Measurements from ENCODE around the gene FLT4. TPM values are rescaled to one million over a fixed set of nuclear protein-coding genes. Genes with fewer than 3 reads are reported as not detected.

Gene FLT4
- total and polyA plus RNA-seq, 2 of the 13 experiments (the other 11 are each of a cell fraction or from before 2014, with no cell fraction given) = not detected

DNA sequence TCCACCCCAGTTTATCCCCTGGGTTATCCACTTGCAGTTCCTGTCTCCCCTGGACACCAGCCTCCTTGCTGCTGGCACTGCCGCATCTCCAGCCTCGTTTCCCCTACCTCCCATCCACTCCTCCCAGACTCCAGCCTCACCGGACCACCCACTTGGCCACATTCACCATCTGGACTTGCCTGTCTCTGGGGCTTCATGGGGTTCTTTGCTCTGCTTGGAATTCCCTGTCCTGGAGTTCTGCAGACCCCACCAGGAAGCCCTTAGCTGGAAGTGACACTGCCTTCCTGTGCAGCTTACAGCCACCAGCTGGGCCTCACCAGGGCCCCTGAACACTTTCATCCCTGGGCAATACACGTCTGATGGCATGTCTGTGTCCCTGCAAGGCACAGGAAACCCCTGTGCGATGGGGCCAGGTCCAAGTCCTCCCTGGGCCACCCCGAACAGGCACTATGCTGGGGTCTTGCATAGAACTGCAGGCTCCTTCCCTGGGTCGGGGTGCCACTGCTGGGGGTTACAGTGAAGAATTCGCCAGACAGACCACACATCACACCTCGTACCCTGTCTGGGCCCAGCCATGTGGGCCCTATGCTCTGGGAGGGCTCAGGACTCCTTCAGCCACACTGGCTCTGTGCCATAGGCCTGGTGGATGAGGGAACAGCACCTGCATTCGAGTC, 3.0 kb downstream of the FLT4 start:
- peaks cover 14 to 81% of the 10 kb centered on the region in 2 experiments for H3K27me3 ChIP-seq (ENCODE audit: control insufficient read depth in 1 of 2, insufficient read depth in 2 of 2, low read length in 2 of 2)
- H3K4me3 ChIP-seq (replicated peaks in 1 of 3; ENCODE audit: insufficient read depth in 1 of 3, low read depth in 2 of 3, low read length in 3 of 3) = no peak overlapping the region
- in situ Hi-C loops (cut with HindIII; ENCODE audit: extremely low pct_ligation_motif_present, low pct_unique_long_range_greater_than_20kb) = no loop called here
- DNase-seq (ENCODE audit: low spot score) = no peak
- BruUV-seq (replicated peaks) = no TSS peak
- POLR2A ChIA-PET = no interaction called here
- no peaks in the 10 kb centered on the region for H3K79me2 ChIP-seq (ENCODE audit: insufficient read depth, low read length)
- H3K36me3 ChIP-seq (replicated peaks in 1 of 2; ENCODE audit: control insufficient read depth in 1 of 2, insufficient read depth in 2 of 2, low read length in 2 of 2) = no peaks in the 10 kb centered on the region
- no peak for FAIRE-seq
- H3K9me3 ChIP-seq (ENCODE audit: low read length) = no peaks in the 10 kb centered on the region
- no peak overlapping the region for H3K27ac ChIP-seq (ENCODE audit: extremely low read length, insufficient read depth, low read length)
- H3K4me1 ChIP-seq (ENCODE audit: insufficient read depth, low read length) = no peaks in the 10 kb centered on the region
- TF ChIP-seq, protein P1, sequence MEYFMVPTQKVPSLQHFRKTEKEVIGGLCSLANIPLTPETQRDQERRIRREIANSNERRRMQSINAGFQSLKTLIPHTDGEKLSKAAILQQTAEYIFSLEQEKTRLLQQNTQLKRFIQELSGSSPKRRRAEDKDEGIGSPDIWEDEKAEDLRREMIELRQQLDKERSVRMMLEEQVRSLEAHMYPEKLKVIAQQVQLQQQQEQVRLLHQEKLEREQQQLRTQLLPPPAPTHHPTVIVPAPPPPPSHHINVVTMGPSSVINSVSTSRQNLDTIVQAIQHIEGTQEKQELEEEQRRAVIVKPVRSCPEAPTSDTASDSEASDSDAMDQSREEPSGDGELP (IDR thresholded peaks at IDR 0.05; ENCODE audit: borderline replicate concordance, low read depth) = no peak
- TF ChIP-seq, protein P2, sequence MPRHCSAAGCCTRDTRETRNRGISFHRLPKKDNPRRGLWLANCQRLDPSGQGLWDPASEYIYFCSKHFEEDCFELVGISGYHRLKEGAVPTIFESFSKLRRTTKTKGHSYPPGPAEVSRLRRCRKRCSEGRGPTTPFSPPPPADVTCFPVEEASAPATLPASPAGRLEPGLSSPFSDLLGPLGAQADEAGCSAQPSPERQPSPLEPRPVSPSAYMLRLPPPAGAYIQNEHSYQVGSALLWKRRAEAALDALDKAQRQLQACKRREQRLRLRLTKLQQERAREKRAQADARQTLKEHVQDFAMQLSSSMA (CRISPR knock-in tag; IDR thresholded peaks at IDR 0.05) = no peak
- TF ChIP-seq JUN (CRISPR knock-in tag; IDR thresholded peaks at IDR 0.05) = no peak
- TF ChIP-seq, protein P3, sequence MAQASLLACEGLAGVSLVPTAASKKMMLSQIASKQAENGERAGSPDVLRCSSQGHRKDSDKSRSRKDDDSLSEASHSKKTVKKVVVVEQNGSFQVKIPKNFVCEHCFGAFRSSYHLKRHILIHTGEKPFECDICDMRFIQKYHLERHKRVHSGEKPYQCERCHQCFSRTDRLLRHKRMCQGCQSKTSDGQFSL (CRISPR knock-in tag; IDR thresholded peaks at IDR 0.05) = no peak
- TF ChIP-seq SIX4 (CRISPR knock-in tag; IDR thresholded peaks at IDR 0.05) = no peak
- TF ChIP-seq ARNTL (CRISPR knock-in tag; IDR thresholded peaks at IDR 0.05) = no peak
- TF ChIP-seq, protein P4, sequence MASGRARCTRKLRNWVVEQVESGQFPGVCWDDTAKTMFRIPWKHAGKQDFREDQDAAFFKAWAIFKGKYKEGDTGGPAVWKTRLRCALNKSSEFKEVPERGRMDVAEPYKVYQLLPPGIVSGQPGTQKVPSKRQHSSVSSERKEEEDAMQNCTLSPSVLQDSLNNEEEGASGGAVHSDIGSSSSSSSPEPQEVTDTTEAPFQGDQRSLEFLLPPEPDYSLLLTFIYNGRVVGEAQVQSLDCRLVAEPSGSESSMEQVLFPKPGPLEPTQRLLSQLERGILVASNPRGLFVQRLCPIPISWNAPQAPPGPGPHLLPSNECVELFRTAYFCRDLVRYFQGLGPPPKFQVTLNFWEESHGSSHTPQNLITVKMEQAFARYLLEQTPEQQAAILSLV (CRISPR knock-in tag; IDR thresholded peaks at IDR 0.05; ENCODE audit: borderline replicate concordance) = no peak
- TF ChIP-seq, protein P5, sequence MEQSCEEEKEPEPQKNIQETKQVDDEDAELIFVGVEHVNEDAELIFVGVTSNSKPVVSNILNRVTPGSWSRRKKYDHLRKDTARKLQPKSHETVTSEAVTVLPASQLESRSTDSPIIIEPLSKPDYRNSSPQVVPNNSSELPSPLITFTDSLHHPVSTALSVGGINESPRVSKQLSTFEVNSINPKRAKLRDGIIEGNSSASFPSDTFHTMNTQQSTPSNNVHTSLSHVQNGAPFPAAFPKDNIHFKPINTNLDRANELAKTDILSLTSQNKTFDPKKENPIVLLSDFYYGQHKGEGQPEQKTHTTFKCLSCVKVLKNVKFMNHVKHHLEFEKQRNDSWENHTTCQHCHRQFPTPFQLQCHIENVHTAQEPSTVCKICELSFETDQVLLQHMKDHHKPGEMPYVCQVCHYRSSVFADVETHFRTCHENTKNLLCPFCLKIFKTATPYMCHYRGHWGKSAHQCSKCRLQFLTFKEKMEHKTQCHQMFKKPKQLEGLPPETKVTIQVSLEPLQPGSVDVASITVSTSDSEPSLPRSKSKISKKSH (CRISPR knock-in tag; IDR thresholded peaks at IDR 0.05; ENCODE audit: borderline replicate concordance) = no peak
- TF ChIP-seq PRPF4 (IDR thresholded peaks at IDR 0.05; ENCODE audit: low read depth, low read length, poor library complexity, severe bottlenecking) = no peak
- no peak for TF ChIP-seq ZNF724P (CRISPR knock-in tag; IDR thresholded peaks at IDR 0.05; ENCODE audit: borderline replicate concordance)
- TF ChIP-seq HOXA9 (CRISPR knock-in tag; IDR thresholded peaks at IDR 0.05; ENCODE audit: borderline replicate concordance) = no peak
- TF ChIP-seq ZNF367 (CRISPR knock-in tag; IDR thresholded peaks at IDR 0.05; ENCODE audit: borderline replicate concordance) = no peak
- CTCF ChIA-PET (ENCODE audit: low intra/inter-chr PET ratio, low total read pairs) = no interaction called here
- ATAC-seq = no peak; the same call in 2 of the 3 replicates
- H3K4me2 ChIP-seq (ENCODE audit: low read depth, low read length) = no peak overlapping the region
- no peak overlapping the region for H2AFZ ChIP-seq (ENCODE audit: low read length)
- no peak overlapping the region for H3K9ac ChIP-seq (ENCODE audit: insufficient read depth, low read depth, low read length)
- H4K20me1 ChIP-seq (ENCODE audit: insufficient read depth, low read length) = peaks cover 4% of the 10 kb centered on the region; the same call in 1 of the 2 replicates
- intact Hi-C loops (cut with micrococcal nuclease; ENCODE audit: unreplicated experiment) = no loop called here
- WGBS (ENCODE audit: low lambda C conversion rate) = 27% methylated on average over 7 of the region's 10 CpGs
